ENCODE measurements around the gene CNTN1.

CNTN1 gene

GRCh38 chr12:40691913-40692764 lies at the start of gene CNTN1:
Gene CNTN1 (plus strand): TSS chr12:40692439.
- no peak for DNase-seq

GRCh38 chr12:40643506-40643905 lies 48.7 kb upstream of the CNTN1 start:
- no peak for DNase-seq

- no peak for DNase-seq
Observed at GRCh38 chr12:40643976-40644375, 48.3 kb upstream of the CNTN1 start.

GRCh38 chr12:40644708-40645107 lies 47.5 kb upstream of the CNTN1 start:
- DNase-seq: no peak

GRCh38 chr12:40645361-40645760 lies 46.9 kb upstream of the CNTN1 start:
- DNase-seq: no peak

- DNase-seq: no peak
Observed at GRCh38 chr12:40646456-40646855, 45.8 kb upstream of the CNTN1 start.

GRCh38 chr12:40646911-40647310 lies 45.3 kb upstream of the CNTN1 start:
- no peak for DNase-seq

- DNase-seq: no peak
Observed at GRCh38 chr12:40647651-40648050, 44.6 kb upstream of the CNTN1 start.

GRCh38 chr12:40648519-40648918 lies 43.7 kb upstream of the CNTN1 start:
- DNase-seq: no peak

- DNase-seq: no peak
Observed at GRCh38 chr12:40650038-40650704, 42.1 kb upstream of the CNTN1 start.

- no peak for DNase-seq
Observed at GRCh38 chr12:40655451-40655850, 36.8 kb upstream of the CNTN1 start.

- DNase-seq: no peak
Observed at GRCh38 chr12:40662366-40662765, 29.9 kb upstream of the CNTN1 start.

GRCh38 chr12:40663781-40664180 lies 28.5 kb upstream of the CNTN1 start:
- DNase-seq: no peak

- no peak for DNase-seq
Observed at GRCh38 chr12:40668099-40668529, 24.1 kb upstream of the CNTN1 start.

- no peak for DNase-seq
Observed at GRCh38 chr12:40672741-40673271, 19.4 kb upstream of the CNTN1 start.

GRCh38 chr12:40681148-40681547 lies 11.1 kb upstream of the CNTN1 start:
- peak; percentile 2 for DNase-seq

GRCh38 chr12:40684986-40685385 lies 7.3 kb upstream of the CNTN1 start:
- no peak for DNase-seq

- no peak for DNase-seq
Observed at GRCh38 chr12:40688085-40688725, 4.0 kb upstream of the CNTN1 start.

- no peak for DNase-seq
Observed at GRCh38 chr12:40689576-40689975, 2.7 kb upstream of the CNTN1 start.

- DNase-seq: no peak
Observed at GRCh38 chr12:40692765-40693206, 547 bp downstream of the CNTN1 start.

- DNase-seq: no peak
Observed at GRCh38 chr12:40693207-40693821, 1.1 kb downstream of the CNTN1 start.

GRCh38 chr12:40697566-40698259 lies 5.5 kb downstream of the CNTN1 start:
- no peak for DNase-seq
